ENCODE measurements around the gene TCAP. TPM values are rescaled to one million over a fixed set of nuclear protein-coding genes. Genes with fewer than 3 reads are reported as not detected.
"Not testable (repeated sequence)": the region's sequence is repeated elsewhere in the genome, so short reads cannot be mapped to it uniquely, and the experiment has no call there.

TCAP gene
- total RNA-seq, 1 experiment from 2014 or later, result 1.6 TPM

DNA sequence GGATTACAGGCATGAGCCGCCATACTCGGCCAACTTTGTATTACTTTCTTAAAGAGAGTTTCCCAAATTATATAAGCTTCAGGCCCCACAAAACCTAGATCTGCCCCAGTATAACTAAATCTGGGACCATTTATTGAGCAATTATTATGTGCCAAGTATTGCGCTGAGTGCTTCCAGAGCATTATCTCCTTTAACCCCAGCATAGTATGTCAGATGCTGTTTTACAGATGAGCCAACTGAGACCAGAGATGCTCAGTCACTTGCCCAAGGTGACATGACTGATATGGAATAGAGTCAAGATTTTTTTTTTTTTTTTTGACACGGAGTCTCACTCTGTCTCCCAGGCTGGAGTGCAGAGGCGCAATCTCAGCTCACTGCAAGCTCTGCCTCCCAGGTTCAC lies 32.8 kb downstream of the TCAP start:
- BruUV-seq (replicated peaks), result no TSS peak
- no peak overlapping the region for H3K27ac ChIP-seq (ENCODE audit: low read length)
- ATAC-seq (no peak), DNase-seq (ENCODE audit: low read depth, low spot score) (no peak)
- CTCF ChIA-PET, result no interaction called here
- peaks cover 3% of the 10 kb centered on the region; the same call in 1 of the 2 replicates for H3K36me3 ChIP-seq (ENCODE audit: control insufficient read depth, insufficient read depth, low read length)
- POLR2A ChIA-PET, result interaction anchor here (0.7 kb wide), 1 partner anchor 107 kb away, joined by 6 read pairs; no protein-coding TSS in a partner anchor
- H3K27me3 ChIP-seq (ENCODE audit: control insufficient read depth, insufficient read depth, low read length), result no peaks in the 10 kb centered on the region
- peaks cover 27% of the 10 kb centered on the region for H3K4me1 ChIP-seq (ENCODE audit: control insufficient read depth, insufficient read depth, low read length)
- no peaks in the 10 kb centered on the region for H3K9me3 ChIP-seq (ENCODE audit: control insufficient read depth, insufficient read depth, low read depth, low read length)
- in situ Hi-C loops (cut with HindIII; ENCODE audit: low pct_unique_long_range_greater_than_20kb, low sequenced_read_pairs) (no loop called here), intact Hi-C loops (cut with micrococcal nuclease; ENCODE audit: unreplicated experiment) (no loop called here)
- TF ChIP-seq, protein P1, sequence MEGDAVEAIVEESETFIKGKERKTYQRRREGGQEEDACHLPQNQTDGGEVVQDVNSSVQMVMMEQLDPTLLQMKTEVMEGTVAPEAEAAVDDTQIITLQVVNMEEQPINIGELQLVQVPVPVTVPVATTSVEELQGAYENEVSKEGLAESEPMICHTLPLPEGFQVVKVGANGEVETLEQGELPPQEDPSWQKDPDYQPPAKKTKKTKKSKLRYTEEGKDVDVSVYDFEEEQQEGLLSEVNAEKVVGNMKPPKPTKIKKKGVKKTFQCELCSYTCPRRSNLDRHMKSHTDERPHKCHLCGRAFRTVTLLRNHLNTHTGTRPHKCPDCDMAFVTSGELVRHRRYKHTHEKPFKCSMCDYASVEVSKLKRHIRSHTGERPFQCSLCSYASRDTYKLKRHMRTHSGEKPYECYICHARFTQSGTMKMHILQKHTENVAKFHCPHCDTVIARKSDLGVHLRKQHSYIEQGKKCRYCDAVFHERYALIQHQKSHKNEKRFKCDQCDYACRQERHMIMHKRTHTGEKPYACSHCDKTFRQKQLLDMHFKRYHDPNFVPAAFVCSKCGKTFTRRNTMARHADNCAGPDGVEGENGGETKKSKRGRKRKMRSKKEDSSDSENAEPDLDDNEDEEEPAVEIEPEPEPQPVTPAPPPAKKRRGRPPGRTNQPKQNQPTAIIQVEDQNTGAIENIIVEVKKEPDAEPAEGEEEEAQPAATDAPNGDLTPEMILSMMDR (IDR thresholded peaks at IDR 0.05), result no peak
- TF ChIP-seq TCF7L2 (IDR thresholded peaks at IDR 0.05; ENCODE audit: low read depth, low read length) (no peak), POLR2AphosphoS5 (IDR thresholded peaks at IDR 0.05; ENCODE audit: low read depth, low read length) (no peak), SIN3A (IDR thresholded peaks at IDR 0.05; ENCODE audit: borderline replicate concordance, insufficient read depth, low read depth, low read length) (no peak)
- TF ChIP-seq, protein P2, sequence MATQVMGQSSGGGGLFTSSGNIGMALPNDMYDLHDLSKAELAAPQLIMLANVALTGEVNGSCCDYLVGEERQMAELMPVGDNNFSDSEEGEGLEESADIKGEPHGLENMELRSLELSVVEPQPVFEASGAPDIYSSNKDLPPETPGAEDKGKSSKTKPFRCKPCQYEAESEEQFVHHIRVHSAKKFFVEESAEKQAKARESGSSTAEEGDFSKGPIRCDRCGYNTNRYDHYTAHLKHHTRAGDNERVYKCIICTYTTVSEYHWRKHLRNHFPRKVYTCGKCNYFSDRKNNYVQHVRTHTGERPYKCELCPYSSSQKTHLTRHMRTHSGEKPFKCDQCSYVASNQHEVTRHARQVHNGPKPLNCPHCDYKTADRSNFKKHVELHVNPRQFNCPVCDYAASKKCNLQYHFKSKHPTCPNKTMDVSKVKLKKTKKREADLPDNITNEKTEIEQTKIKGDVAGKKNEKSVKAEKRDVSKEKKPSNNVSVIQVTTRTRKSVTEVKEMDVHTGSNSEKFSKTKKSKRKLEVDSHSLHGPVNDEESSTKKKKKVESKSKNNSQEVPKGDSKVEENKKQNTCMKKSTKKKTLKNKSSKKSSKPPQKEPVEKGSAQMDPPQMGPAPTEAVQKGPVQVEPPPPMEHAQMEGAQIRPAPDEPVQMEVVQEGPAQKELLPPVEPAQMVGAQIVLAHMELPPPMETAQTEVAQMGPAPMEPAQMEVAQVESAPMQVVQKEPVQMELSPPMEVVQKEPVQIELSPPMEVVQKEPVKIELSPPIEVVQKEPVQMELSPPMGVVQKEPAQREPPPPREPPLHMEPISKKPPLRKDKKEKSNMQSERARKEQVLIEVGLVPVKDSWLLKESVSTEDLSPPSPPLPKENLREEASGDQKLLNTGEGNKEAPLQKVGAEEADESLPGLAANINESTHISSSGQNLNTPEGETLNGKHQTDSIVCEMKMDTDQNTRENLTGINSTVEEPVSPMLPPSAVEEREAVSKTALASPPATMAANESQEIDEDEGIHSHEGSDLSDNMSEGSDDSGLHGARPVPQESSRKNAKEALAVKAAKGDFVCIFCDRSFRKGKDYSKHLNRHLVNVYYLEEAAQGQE (IDR thresholded peaks at IDR 0.05; ENCODE audit: insufficient read depth in 1 of 2, low read depth in 2 of 2, low read length in 1 of 2), result no peak
- no peak overlapping the region for H3K4me3 ChIP-seq (ENCODE audit: low read depth in 2 of 2, low read length in 2 of 2)

DNA sequence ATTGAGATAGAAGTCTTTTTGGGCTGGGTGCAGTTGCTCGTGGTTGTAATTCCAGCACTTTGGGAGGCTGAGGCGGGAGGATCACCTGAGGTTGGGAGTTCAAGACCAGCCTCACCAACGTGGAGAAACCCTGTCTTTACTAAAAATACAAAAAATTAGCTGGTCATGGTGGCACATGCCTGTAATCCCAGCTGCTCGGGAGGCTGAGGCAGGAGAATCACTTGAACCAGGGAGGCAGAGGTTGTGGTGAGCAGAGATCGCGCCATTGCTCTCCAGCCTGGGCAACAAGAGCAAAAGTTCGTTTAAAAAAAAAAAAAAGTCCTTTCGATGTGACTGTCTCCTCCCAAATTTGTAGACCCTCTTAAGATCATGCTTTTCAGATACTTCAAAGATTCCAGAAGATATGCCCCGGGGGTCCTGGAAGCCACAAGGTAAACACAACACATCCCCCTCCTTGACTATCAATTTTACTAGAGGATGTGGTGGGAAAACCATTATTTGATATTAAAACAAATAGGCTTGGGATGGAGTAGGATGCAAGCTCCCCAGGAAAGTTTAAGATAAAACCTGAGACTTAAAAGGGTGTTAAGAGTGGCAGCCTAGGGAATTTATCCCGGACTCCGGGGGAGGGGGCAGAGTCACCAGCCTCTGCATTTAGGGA lies 34.1 kb downstream of the TCAP start:
- H3K36me3 ChIP-seq (ENCODE audit: control insufficient read depth, insufficient read depth, low read length); ATAC-seq; in situ Hi-C loops (cut with HindIII; ENCODE audit: low pct_unique_long_range_greater_than_20kb, low sequenced_read_pairs); H3K27me3 ChIP-seq (ENCODE audit: control insufficient read depth, insufficient read depth, low read length); DNase-seq (ENCODE audit: low read depth, low spot score); POLR2A ChIA-PET; intact Hi-C loops (cut with micrococcal nuclease; ENCODE audit: unreplicated experiment); H3K9me3 ChIP-seq (ENCODE audit: control insufficient read depth, insufficient read depth, low read depth, low read length); BruUV-seq (replicated peaks): not testable (repeated sequence)
- peaks cover 38% of the 10 kb centered on the region for H3K4me1 ChIP-seq (ENCODE audit: control insufficient read depth, insufficient read depth, low read length)
- H3K27ac ChIP-seq (ENCODE audit: low read length), result peak overlapping the region; percentile 86
- CTCF ChIA-PET, result interaction anchor here (0.6 to 1.2 kb wide), 3 partner anchors 72 to 174 kb away, joined by 3 to 4 read pairs (median 3); no protein-coding TSS in a partner anchor
- H3K4me3 ChIP-seq (ENCODE audit: low read depth in 2 of 2, low read length in 2 of 2), result peak overlapping the region; percentile 70 to 78

DNA sequence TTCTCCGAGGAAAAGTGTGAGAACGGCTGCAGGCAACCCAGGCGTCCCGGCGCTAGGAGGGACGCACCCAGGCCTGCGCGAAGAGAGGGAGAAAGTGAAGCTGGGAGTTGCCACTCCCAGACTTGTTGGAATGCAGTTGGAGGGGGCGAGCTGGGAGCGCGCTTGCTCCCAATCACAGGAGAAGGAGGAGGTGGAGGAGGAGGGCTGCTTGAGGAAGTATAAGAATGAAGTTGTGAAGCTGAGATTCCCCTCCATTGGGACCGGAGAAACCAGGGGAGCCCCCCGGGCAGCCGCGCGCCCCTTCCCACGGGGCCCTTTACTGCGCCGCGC lies 34.6 kb downstream of the TCAP start, which contains the start of gene ERBB2:
Gene ERBB2 (plus strand): TSS at position 247 of the 330 bp plus-strand sequence. CDS start 175 bp downstream, outside the sequence.
- CTCF ChIA-PET, result interaction anchor here (0.6 to 1.2 kb wide), 4 partner anchors 28 to 173 kb away, joined by 3 to 4 read pairs (median 4); no protein-coding TSS in a partner anchor

More for the DNA sequence above, 34.6 kb downstream of the TCAP start, which contains the start of gene ERBB2:
- no peaks in the 10 kb centered on the region for H3K9me3 ChIP-seq (ENCODE audit: control insufficient read depth, insufficient read depth, low read depth, low read length)
- in situ Hi-C loops (cut with HindIII; ENCODE audit: low pct_unique_long_range_greater_than_20kb, low sequenced_read_pairs), result no loop called here
- H3K36me3 ChIP-seq (ENCODE audit: control insufficient read depth, insufficient read depth, low read length), result peaks cover 3% of the 10 kb centered on the region; the same call in 1 of the 2 replicates
- ATAC-seq, result peak; percentile 92
- BruUV-seq (replicated peaks), result no TSS peak
- intact Hi-C loops (cut with micrococcal nuclease; ENCODE audit: unreplicated experiment), result no loop called here
- H3K4me3 ChIP-seq (ENCODE audit: low read depth in 2 of 2, low read length in 2 of 2), result peak within 1 kb of the TSS; percentile 70 to 78
- H3K27me3 ChIP-seq (ENCODE audit: control insufficient read depth, insufficient read depth, low read length), result no peaks in the 10 kb centered on the region
- H3K27ac ChIP-seq (ENCODE audit: low read length), result peak within 1 kb of the TSS; percentile 86
- no peak for DNase-seq (ENCODE audit: low read depth, low spot score)
- POLR2A ChIA-PET, result no interaction called here
- TF ChIP-seq SIN3A (IDR thresholded peaks at IDR 0.05; ENCODE audit: borderline replicate concordance, insufficient read depth, low read depth, low read length), result peak; percentile 24; the same call in 1 of the 2 replicates
- TF ChIP-seq POLR2AphosphoS5 (IDR thresholded peaks at IDR 0.05; ENCODE audit: low read depth, low read length), result peak; percentile 64
- TF ChIP-seq, protein P1 (IDR thresholded peaks at IDR 0.05), result no peak
- TF ChIP-seq, protein P2 (IDR thresholded peaks at IDR 0.05; ENCODE audit: insufficient read depth in 1 of 2, low read depth in 2 of 2, low read length in 1 of 2), result no peak
- peaks cover 40% of the 10 kb centered on the region for H3K4me1 ChIP-seq (ENCODE audit: control insufficient read depth, insufficient read depth, low read length)
